ENCODE results near the gene VIT. TPM values are rescaled to one million over a fixed set of nuclear protein-coding genes. Genes with fewer than 3 reads are reported as not detected.

VIT gene
- polyA plus RNA-seq, 1 of the 3 experiments (the other 2 are of a cell fraction): not detected

GRCh38 chr2:36716111-36716510 lies 19.6 kb downstream of the VIT start (continued):
- TF ChIP-seq EP300 (IDR thresholded peaks at IDR 0.05; ENCODE audit: borderline replicate concordance in 1 of 2, low read depth in 1 of 2, low read length in 1 of 2): no peak
- TF ChIP-seq NFIC (IDR thresholded peaks at IDR 0.05; ENCODE audit: borderline replicate concordance): no peak
- no peak for TF ChIP-seq MEF2A (IDR thresholded peaks at IDR 0.05; ENCODE audit: borderline replicate concordance, low read depth)
- TF ChIP-seq JUND (IDR thresholded peaks at IDR 0.05): no peak

- Histone ChIP-seq H3K27ac (ENCODE audit: low read depth in 2 of 2, low read length in 1 of 2) (no peak overlapping the region), H3K79me2 (ENCODE audit: insufficient read depth) (no peaks in the 10 kb centered on the region), H3K9ac (no peak overlapping the region), H3F3A (replicated peaks; ENCODE audit: insufficient read depth) (no peaks in the 10 kb centered on the region), H4K20me1 (ENCODE audit: insufficient read depth) (no peaks in the 10 kb centered on the region), H3K4me1 (ENCODE audit: control insufficient read depth in 1 of 2, insufficient read depth in 2 of 2, low read depth in 1 of 2, low read length in 1 of 2) (no peaks in the 10 kb centered on the region), H3K4me2 (no peak overlapping the region), H3K9me3 (peaks cover 9% of the 10 kb centered on the region; the same call in 1 of the 2 replicates), H3K4me3 (ENCODE audit: low read depth in 2 of 2, low read length in 1 of 2) (no peak overlapping the region), H3K9me2 (no peaks in the 10 kb centered on the region), H3K36me3 (replicated peaks in 1 of 2; ENCODE audit: control insufficient read depth in 1 of 2, insufficient read depth in 2 of 2, low read length in 1 of 2) (no peaks in the 10 kb centered on the region), H3K27me3 (ENCODE audit: insufficient read depth) (no peaks in the 10 kb centered on the region; the same call in 1 of the 2 replicates), H2AFZ (ENCODE audit: low read depth) (no peak overlapping the region)
- TF ChIP-seq USF2 (IDR thresholded peaks at IDR 0.05; ENCODE audit: borderline replicate concordance, low read depth, low read length): no peak
- TF ChIP-seq ELF1 (IDR thresholded peaks at IDR 0.05): no peak
- no peak for TF ChIP-seq RCOR1 (IDR thresholded peaks at IDR 0.05; ENCODE audit: low read length)
- no peak for TF ChIP-seq RAD21 (IDR thresholded peaks at IDR 0.05; ENCODE audit: low read length)
- TF ChIP-seq TEAD4 (IDR thresholded peaks at IDR 0.05; ENCODE audit: borderline replicate concordance, insufficient read depth): no peak
- ChIA-PET POLR2A (no interaction called here), CTCF (no interaction called here)
- no peak for DNase-seq
- 84% methylated on average over 3 of the region's 3 CpGs for WGBS (ENCODE audit: low lambda C conversion rate)
These were observed 21.2 kb downstream of the VIT start for GRCh38 chr2:36717603-36718266.

- TF ChIP-seq NRF1 (IDR thresholded peaks at IDR 0.05; ENCODE audit: low read depth, low read length) (no peak), SMC3 (IDR thresholded peaks at IDR 0.05; ENCODE audit: low read depth, low read length) (no peak)
These were observed 31.0 kb downstream of the VIT start for GRCh38 chr2:36727550-36727949.

More at GRCh38 chr2:36727550-36727949, 31.0 kb downstream of the VIT start:
- POLR2A ChIA-PET: no interaction called here
- CTCF ChIA-PET: no interaction called here
- H4K20me1 ChIP-seq (ENCODE audit: insufficient read depth): no peaks in the 10 kb centered on the region
- H3K36me3 ChIP-seq (replicated peaks in 1 of 2; ENCODE audit: control insufficient read depth in 1 of 2, insufficient read depth in 2 of 2, low read length in 1 of 2): no peaks in the 10 kb centered on the region
- no peak for DNase-seq
- no peaks in the 10 kb centered on the region; the same call in 1 of the 2 replicates for H3K27me3 ChIP-seq (ENCODE audit: insufficient read depth)
- no peak overlapping the region for H3K4me2 ChIP-seq
- no peaks in the 10 kb centered on the region for H3F3A ChIP-seq (replicated peaks; ENCODE audit: insufficient read depth)
- peaks cover 0 to 8% of the 10 kb centered on the region in 2 experiments; a peak in 2 of 4 replicates for H3K4me1 ChIP-seq (ENCODE audit: control insufficient read depth in 1 of 2, insufficient read depth in 2 of 2, low read depth in 1 of 2, low read length in 1 of 2)
- no peaks in the 10 kb centered on the region for H3K9me2 ChIP-seq
- no peak overlapping the region for H3K9ac ChIP-seq
- H2AFZ ChIP-seq (ENCODE audit: low read depth): no peak overlapping the region
- 78% methylated on average over 3 of the region's 3 CpGs for WGBS (ENCODE audit: low lambda C conversion rate)
- H3K79me2 ChIP-seq (ENCODE audit: insufficient read depth): no peaks in the 10 kb centered on the region
- H3K9me3 ChIP-seq: no peaks in the 10 kb centered on the region
- no peak overlapping the region for H3K4me3 ChIP-seq (ENCODE audit: low read depth in 2 of 2, low read length in 1 of 2)
- H3K27ac ChIP-seq (ENCODE audit: low read depth in 2 of 2, low read length in 1 of 2): no peak overlapping the region

Measured in SK-N-SH (cell line).